ENCODE results near the gene PLPP4.

- TF ChIP-seq CTCF (IDR thresholded peaks at IDR 0.05; ENCODE audit: insufficient read depth, low read length) (no peak), POLR2AphosphoS5 (IDR thresholded peaks at IDR 0.05; ENCODE audit: low read depth) (no peak), REST (IDR thresholded peaks at IDR 0.05; ENCODE audit: insufficient replicate concordance, low read depth) (no peak), GABPA (IDR thresholded peaks at IDR 0.05; ENCODE audit: low read depth) (no peak), SPI1 (IDR thresholded peaks at IDR 0.05; ENCODE audit: borderline replicate concordance, low read depth) (no peak)
Observed at GRCh38 chr10:120456143-120456625, 843 bp upstream of the PLPP4 start.

Data from HL-60 (cell line).